ENCODE measurements around the gene C2CD4D. TPM values are rescaled to one million over a fixed set of nuclear protein-coding genes. Genes with fewer than 3 reads are reported as not detected.

Gene C2CD4D
- total RNA-seq, 4 donors from 2014 or later, result not detected

DNA sequence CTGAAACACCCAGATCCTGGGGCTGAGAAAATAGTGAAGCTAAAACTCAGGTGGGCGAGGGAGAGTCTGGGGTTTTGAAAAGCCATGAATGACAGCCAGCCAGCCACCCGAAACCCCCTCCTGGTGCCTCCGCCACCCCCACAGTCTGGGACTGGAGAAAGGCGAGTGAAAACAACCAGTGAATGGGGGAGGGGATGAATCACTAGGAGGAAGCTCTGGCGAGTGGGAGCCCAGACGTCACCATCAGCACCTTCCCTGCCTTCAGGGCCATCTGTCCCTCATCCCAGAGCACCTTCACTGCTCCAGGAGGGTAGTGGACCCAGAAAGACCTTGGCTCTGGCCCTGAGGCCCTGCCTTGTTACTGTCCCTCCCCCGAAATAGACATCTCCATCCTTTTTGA, 17.2 kb downstream of the C2CD4D start:
- Histone ChIP-seq H3K27me3 (no peaks in the 10 kb centered on the region), H3K4me3 (no peak overlapping the region), H3K9me3 (no peaks in the 10 kb centered on the region), H3K4me1 (no peaks in the 10 kb centered on the region), H3K27ac (no peak overlapping the region), H3K36me3 (no peaks in the 10 kb centered on the region)
- TF ChIP-seq POLR2A (IDR thresholded peaks at IDR 0.05), result no peak
- TF ChIP-seq, protein P1, sequence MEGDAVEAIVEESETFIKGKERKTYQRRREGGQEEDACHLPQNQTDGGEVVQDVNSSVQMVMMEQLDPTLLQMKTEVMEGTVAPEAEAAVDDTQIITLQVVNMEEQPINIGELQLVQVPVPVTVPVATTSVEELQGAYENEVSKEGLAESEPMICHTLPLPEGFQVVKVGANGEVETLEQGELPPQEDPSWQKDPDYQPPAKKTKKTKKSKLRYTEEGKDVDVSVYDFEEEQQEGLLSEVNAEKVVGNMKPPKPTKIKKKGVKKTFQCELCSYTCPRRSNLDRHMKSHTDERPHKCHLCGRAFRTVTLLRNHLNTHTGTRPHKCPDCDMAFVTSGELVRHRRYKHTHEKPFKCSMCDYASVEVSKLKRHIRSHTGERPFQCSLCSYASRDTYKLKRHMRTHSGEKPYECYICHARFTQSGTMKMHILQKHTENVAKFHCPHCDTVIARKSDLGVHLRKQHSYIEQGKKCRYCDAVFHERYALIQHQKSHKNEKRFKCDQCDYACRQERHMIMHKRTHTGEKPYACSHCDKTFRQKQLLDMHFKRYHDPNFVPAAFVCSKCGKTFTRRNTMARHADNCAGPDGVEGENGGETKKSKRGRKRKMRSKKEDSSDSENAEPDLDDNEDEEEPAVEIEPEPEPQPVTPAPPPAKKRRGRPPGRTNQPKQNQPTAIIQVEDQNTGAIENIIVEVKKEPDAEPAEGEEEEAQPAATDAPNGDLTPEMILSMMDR (IDR thresholded peaks at IDR 0.05), result no peak
- intact Hi-C loops (cut with DNase I; ENCODE audit: low total_unique reads), result no loop called here
- no peak for DNase-seq

DNA sequence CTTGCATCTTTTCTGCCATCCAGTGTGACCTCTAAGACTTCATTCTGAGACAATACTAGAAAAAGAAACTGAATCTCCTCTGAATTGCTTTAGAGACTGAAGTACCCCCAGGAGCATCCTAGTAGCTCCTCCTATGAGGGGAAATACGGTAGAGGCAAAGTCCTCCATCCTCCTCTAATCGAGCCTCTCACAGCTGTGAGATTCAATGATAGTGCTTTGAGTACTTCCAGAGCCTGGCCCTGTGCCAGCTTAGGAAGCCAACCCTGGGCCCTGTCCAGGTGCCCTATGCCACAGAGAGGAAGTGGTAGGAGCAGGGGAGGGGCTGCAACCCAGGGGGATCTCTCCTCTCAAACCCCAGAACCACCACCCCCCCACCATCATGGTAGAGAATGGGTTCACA, 18.7 kb downstream of the C2CD4D start:
- H3K4me1 ChIP-seq, result no peaks in the 10 kb centered on the region
- no peaks in the 10 kb centered on the region for H3K9me3 ChIP-seq
- H3K27me3 ChIP-seq, result no peaks in the 10 kb centered on the region
- H3K27ac ChIP-seq, result no peak overlapping the region
- TF ChIP-seq, protein P1 (IDR thresholded peaks at IDR 0.05), result no peak
- no peak for TF ChIP-seq POLR2A (IDR thresholded peaks at IDR 0.05)
- no peak for DNase-seq
- no peaks in the 10 kb centered on the region for H3K36me3 ChIP-seq
- H3K4me3 ChIP-seq, result no peak overlapping the region
- intact Hi-C loops (cut with DNase I; ENCODE audit: low total_unique reads), result no loop called here

DNA sequence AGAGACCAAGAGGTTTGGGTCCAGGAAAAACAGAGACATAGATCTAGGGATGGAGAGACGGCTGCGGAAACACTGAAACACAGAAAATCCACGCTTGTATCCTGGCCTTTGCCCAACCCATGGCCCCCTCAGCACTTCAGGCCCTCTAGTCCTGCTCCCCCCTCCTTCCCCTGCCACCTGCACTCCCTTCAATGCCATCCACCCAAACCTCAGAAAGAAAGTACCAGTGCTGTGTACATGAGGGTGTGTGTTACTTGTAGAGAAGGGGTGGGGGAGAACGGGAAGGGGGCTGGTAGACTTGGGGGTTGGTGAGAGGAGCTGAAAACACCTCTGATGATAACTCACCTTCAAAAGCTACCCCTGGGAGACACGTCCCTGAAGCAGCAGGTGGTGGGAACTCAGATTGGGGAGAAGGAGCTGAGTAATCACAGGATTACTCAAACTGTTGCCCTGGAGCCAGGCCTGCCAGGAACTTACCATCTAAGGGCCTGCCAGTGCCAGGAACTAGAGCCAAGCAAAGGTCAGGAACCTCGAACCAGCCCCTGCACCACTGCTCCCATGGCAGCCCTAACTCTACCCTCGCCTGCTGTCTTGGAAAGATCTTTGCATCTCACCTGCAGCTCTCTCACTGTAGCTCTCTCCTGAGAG, 19.5 kb downstream of the C2CD4D start:
- no peak overlapping the region for H3K4me3 ChIP-seq
- H3K4me1 ChIP-seq, result no peaks in the 10 kb centered on the region
- no peaks in the 10 kb centered on the region for H3K36me3 ChIP-seq
- H3K9me3 ChIP-seq, result no peaks in the 10 kb centered on the region
- TF ChIP-seq POLR2A (IDR thresholded peaks at IDR 0.05), result no peak
- TF ChIP-seq, protein P1 (IDR thresholded peaks at IDR 0.05), result no peak
- intact Hi-C loops (cut with DNase I; ENCODE audit: low total_unique reads), result no loop called here
- no peak for DNase-seq
- H3K27me3 ChIP-seq, result no peaks in the 10 kb centered on the region
- no peak overlapping the region for H3K27ac ChIP-seq

DNA sequence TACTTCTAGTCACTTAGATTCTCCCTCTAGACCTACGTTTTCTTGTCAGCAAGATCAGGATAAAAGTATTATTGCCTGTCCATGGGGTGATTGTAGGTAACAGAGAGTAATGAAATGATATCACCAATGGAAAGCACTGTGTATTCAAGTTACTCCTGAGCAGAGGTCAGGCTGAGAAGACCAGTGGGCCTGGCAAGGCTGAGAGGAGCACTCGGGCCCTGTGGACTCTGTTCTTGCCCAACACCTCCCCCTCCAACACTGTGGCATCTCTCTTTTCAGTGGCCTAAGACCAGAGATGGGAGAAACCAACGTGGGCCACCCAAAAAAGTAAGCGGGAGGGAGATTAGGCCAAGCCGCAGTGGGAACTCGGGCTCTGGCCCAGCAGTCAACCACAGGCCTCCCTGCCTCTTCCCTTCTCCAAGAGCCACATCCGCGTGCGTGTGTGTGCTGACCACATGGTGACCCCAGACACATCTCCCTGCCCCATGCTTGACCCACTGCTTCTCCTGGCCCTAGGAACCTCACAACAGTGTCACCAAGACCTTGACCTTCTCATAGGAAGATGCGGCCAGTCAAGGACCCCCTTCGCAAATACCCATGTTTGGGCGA, 20.3 kb downstream of the C2CD4D start:
- no peak for TF ChIP-seq POLR2A (IDR thresholded peaks at IDR 0.05)
- TF ChIP-seq, protein P1 (IDR thresholded peaks at IDR 0.05), result no peak
- H3K4me1 ChIP-seq, result no peaks in the 10 kb centered on the region
- H3K27me3 ChIP-seq, result no peaks in the 10 kb centered on the region
- no peaks in the 10 kb centered on the region for H3K36me3 ChIP-seq
- DNase-seq, result no peak
- intact Hi-C loops (cut with DNase I; ENCODE audit: low total_unique reads), result no loop called here
- H3K4me3 ChIP-seq, result no peak overlapping the region
- no peaks in the 10 kb centered on the region for H3K9me3 ChIP-seq
- H3K27ac ChIP-seq, result no peak overlapping the region

DNA sequence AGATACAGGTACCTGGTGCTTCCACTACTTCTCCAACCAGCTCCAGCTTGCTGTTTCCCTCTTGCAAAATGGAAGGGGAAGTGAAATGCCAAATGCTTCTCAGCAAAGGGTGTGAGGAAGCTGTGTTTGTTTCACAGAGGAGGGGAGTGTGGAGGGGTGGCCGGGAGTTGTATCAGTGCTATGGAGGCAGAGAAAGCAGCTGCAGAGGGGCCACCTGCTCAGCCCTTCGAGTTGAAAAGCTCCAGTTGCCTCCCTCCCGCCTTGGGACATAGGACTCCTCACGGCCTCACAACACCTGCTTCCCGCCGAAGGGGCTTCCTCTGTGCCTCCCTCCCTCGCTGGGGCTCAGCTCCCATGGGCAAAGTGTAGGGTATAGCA, 22.3 kb downstream of the C2CD4D start:
- intact Hi-C loops (cut with DNase I; ENCODE audit: low total_unique reads), result no loop called here
- H3K4me3 ChIP-seq, result no peak overlapping the region
- no peak overlapping the region for H3K27ac ChIP-seq
- no peaks in the 10 kb centered on the region for H3K9me3 ChIP-seq
- TF ChIP-seq, protein P1 (IDR thresholded peaks at IDR 0.05), result no peak
- no peak for TF ChIP-seq POLR2A (IDR thresholded peaks at IDR 0.05)
- DNase-seq, result no peak
- H3K27me3 ChIP-seq, result no peaks in the 10 kb centered on the region
- no peaks in the 10 kb centered on the region for H3K36me3 ChIP-seq
- no peaks in the 10 kb centered on the region for H3K4me1 ChIP-seq

All from uterus (tissue), 4 donors.